ENCODE data around the gene MRC2.
A peak's percentile ranks its signal among the peaks of the same experiment; 100 is the strongest.
"Not testable (repeated sequence)": the region's sequence is repeated elsewhere in the genome, so short reads cannot be mapped to it uniquely, and the experiment has no call there.

MRC2 gene

DNA sequence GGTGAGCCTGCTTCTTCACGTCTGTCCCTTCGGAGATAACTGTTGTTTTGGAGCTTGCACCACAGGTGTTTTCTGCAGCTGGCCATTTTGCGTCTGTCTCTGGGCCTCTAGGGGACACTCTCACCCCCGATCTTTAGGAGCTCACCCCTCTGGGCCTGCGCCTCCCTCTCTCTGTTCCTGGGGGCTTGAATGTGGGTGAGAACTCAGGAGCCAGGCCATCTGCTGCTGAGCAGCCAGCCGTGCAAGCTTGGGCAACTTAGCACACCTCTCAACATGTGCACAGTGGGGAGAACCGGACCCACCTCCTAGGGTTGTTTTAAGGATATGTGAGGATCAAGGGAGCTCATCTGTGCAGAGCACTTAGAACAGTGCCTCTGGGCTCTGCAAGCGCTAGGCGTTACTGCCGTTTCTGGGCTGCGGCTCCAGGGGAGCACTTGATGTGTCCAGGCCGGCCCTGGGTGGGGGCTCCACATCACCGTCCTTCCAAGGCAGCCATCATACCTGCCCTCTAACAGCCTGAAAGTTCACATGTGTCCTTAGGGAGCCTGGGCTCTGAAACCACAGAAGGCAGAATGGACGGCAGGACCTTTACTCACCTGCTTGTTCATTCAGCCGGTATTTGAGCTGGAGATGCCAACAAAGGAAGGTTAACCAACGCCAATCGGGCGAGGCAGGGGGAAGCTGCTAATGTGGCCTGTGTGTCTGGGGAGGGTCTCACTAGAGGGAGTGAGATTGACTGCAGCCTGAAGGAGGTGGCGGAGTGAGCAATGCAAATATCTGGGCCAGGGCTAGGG lies 66.3 kb downstream of the MRC2 start:
- no peak overlapping the region for H3K4me3 ChIP-seq (ENCODE audit: low read depth, low read length)
- no peak overlapping the region for H3K27ac ChIP-seq (ENCODE audit: low read depth, low read length)
- no peaks in the 10 kb centered on the region for H3K4me1 ChIP-seq (ENCODE audit: control insufficient read depth, insufficient read depth, low read length, unreplicated experiment)
- no peaks in the 10 kb centered on the region for H3K27me3 ChIP-seq (ENCODE audit: insufficient read depth, low read length)
- H3K79me2 ChIP-seq (ENCODE audit: control insufficient read depth, insufficient read depth, low read length, unreplicated experiment) = no peaks in the 10 kb centered on the region
- H2AFZ ChIP-seq (ENCODE audit: low read length, unreplicated experiment) = no peak overlapping the region
- H3K36me3 ChIP-seq (ENCODE audit: insufficient read depth, low read length) = peaks cover 9% of the 10 kb centered on the region; the same call in 1 of the 2 replicates

DNA sequence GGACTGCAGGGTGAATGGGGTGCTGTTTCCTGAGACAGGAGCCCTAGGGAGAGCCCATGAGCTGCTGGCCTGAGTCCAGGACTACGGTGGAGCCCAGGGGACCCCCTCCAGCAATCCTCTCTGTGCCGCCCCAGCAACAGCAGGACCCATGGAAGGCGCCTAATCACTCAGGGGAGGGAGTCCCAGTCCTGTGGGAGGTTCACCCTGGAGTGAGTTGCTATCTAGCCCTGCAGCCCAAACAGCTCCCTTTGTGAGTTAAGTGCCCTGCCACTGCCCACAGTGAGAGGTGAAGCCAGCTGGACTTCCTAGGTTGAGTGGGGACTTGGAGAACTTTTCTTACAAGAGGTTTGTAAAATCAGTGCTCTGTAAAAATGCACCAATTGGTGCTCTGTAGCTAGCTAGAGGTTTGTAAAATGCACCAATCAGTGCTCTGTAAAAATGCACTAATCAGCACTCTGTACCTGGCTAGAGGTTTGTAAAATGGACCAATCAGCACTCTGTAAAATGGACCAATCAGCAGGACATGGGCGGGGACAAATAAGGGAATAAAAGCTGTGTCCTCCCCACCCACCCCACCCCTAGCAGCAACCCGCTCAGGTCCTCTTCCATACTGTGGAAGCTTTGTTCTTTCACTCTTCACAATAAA lies 67.7 kb downstream of the MRC2 start:
- not testable (repeated sequence) for H3K27ac ChIP-seq (ENCODE audit: low read depth, low read length); H2AFZ ChIP-seq (ENCODE audit: low read length, unreplicated experiment)

DNA sequence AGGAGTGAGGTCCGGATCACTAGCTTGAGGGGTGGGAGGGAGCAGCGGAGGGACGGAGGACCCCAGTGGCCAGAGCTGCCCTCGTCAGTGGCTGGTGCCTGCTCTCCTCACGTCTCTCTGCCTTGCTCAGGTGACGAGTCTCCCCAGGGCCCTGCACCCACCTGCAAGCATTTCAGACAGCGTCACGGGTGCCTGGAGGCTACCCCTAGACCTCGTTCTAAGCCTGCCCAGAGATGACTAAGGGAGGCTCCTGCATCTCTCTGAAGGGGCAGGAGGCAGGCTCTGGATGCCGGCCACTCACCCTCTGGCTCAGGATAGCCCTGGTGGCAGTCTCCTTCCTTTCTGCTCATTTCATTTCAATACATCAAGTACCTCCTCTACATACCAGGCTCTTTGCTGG lies 68.8 kb downstream of the MRC2 start:
- H3K4me3 ChIP-seq (ENCODE audit: low read depth, low read length) = no peak overlapping the region
- H3K36me3 ChIP-seq (ENCODE audit: insufficient read depth, low read length) = peaks cover 4% of the 10 kb centered on the region; the same call in 1 of the 2 replicates
- no peak overlapping the region for H2AFZ ChIP-seq (ENCODE audit: low read length, unreplicated experiment)
- H3K27me3 ChIP-seq (ENCODE audit: insufficient read depth, low read length) = no peaks in the 10 kb centered on the region
- H3K4me1 ChIP-seq (ENCODE audit: control insufficient read depth, insufficient read depth, low read length, unreplicated experiment) = no peaks in the 10 kb centered on the region
- H3K27ac ChIP-seq (ENCODE audit: low read depth, low read length) = no peak overlapping the region
- H3K79me2 ChIP-seq (ENCODE audit: control insufficient read depth, insufficient read depth, low read length, unreplicated experiment) = no peaks in the 10 kb centered on the region

More for the DNA sequence above, 67.7 kb downstream of the MRC2 start:
- not testable (repeated sequence) for H3K4me3 ChIP-seq (ENCODE audit: low read depth, low read length); H3K27me3 ChIP-seq (ENCODE audit: insufficient read depth, low read length); H3K79me2 ChIP-seq (ENCODE audit: control insufficient read depth, insufficient read depth, low read length, unreplicated experiment); H3K4me1 ChIP-seq (ENCODE audit: control insufficient read depth, insufficient read depth, low read length, unreplicated experiment); H3K36me3 ChIP-seq (ENCODE audit: insufficient read depth, low read length)

DNA sequence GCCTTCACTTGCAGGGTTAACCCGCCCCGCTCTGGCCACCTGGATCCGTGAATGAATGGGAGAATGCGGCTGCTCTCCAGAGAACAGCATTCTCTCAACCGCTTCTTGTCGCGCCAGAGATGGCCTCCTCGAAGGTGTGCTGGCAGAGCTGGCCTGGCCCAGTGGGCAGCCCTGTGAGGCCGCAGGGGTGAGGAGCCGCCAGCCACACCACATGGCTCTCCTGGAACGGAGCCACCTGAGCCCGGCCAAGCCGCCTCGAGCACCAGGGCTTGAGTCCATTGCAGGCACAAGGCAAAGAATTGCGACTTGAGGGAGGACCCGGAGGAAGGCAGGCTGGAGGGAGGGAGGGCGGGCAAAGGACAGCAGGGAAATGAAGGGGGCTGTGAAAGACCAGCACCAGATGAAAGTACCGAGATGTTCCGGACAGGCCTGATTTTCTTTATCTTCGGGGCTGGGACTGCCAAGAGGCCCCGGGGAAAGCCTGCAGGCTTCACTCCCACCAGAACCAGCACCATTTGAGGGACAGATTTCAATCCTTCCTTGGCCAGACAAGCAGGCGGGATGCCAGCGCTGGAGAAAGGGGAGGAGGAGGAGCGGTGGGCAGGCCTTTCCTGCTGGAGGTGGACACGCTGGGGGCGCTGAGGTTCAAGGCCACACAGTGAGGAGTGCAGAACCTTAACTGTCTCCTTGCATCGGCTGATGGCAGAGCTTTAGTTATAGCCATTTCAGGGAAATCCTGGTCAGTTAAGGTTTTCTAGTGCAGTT lies 69.4 kb downstream of the MRC2 start:
- Histone ChIP-seq H3K27me3 (ENCODE audit: insufficient read depth, low read length) (no peaks in the 10 kb centered on the region), H3K79me2 (ENCODE audit: control insufficient read depth, insufficient read depth, low read length, unreplicated experiment) (no peaks in the 10 kb centered on the region), H2AFZ (ENCODE audit: low read length, unreplicated experiment) (no peak overlapping the region), H3K4me1 (ENCODE audit: control insufficient read depth, insufficient read depth, low read length, unreplicated experiment) (no peaks in the 10 kb centered on the region), H3K4me3 (ENCODE audit: low read depth, low read length) (no peak overlapping the region), H3K27ac (ENCODE audit: low read depth, low read length) (no peak overlapping the region), H3K36me3 (ENCODE audit: insufficient read depth, low read length) (0 out of 2 replicates have a peak, but pooled peaks cover 4% of the 10 kb centered on the region)

DNA sequence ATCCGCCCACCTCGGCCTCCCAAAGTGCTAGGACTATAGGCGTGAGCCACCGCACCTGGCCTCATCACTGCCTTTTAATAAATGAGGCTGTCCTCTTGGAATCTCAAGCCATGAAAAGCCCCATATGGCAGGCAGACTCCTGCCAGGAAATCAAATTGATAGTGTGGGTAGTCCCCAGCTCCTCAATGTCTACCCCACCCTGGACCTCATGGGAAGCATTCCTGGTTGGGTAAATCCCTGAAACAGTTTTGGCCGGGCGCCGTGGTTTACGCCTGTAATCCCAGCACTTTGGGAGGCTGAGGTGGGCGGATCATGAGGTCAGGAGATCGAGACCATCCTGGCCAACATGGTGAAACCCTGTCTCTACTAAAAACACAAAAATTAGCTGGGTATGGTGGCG lies 71.0 kb downstream of the MRC2 start:
- not testable (repeated sequence) for H3K4me1 ChIP-seq (ENCODE audit: control insufficient read depth, insufficient read depth, low read length, unreplicated experiment); H2AFZ ChIP-seq (ENCODE audit: low read length, unreplicated experiment); H3K4me3 ChIP-seq (ENCODE audit: low read depth, low read length); H3K79me2 ChIP-seq (ENCODE audit: control insufficient read depth, insufficient read depth, low read length, unreplicated experiment); H3K27ac ChIP-seq (ENCODE audit: low read depth, low read length); H3K36me3 ChIP-seq (ENCODE audit: insufficient read depth, low read length); H3K27me3 ChIP-seq (ENCODE audit: insufficient read depth, low read length)

DNA sequence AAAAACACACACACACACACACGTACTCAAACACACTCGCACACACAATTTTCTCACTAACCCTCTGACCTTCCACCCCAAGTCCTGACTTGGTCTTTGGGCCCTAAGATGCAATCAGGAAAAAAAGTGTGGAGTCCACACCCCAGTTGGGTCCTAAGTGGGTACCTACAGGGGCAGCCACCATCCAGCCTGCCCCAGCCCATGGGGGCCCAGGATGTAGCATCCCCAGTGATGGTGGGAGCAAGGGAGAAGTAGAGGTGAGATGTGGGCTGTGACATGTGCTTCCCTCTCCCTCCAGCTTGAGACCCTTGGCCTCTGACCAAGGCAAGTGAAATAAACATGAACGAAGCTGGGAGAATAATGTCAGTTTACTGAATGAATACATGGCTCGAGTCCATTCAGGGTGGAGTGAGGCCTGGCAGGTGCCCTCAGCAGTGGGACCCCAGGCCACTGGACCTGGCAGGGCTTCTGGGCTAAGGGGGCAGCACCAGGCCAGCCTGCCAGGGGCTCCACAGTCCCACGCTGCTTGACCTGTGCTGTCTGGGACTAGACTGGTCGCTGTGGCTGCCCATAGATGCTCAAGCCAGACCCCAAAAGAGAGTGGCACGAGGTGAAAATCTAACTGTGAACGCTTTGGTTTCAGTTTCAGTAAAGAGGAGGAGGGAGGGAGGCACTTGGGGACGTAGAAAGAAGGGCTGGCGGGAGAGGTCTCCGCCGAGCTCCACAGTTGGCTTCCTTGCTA lies 73.7 kb downstream of the MRC2 start:
- no peak overlapping the region for H3K4me3 ChIP-seq (ENCODE audit: low read depth, low read length)
- no peaks in the 10 kb centered on the region for H3K36me3 ChIP-seq (ENCODE audit: insufficient read depth, low read length)
- peaks cover 22% of the 10 kb centered on the region for H3K4me1 ChIP-seq (ENCODE audit: control insufficient read depth, insufficient read depth, low read length, unreplicated experiment)
- H3K27me3 ChIP-seq (ENCODE audit: insufficient read depth, low read length) = no peaks in the 10 kb centered on the region
- no peak overlapping the region for H3K27ac ChIP-seq (ENCODE audit: low read depth, low read length)
- H2AFZ ChIP-seq (ENCODE audit: low read length, unreplicated experiment) = no peak overlapping the region
- H3K79me2 ChIP-seq (ENCODE audit: control insufficient read depth, insufficient read depth, low read length, unreplicated experiment) = peaks cover 10% of the 10 kb centered on the region

DNA sequence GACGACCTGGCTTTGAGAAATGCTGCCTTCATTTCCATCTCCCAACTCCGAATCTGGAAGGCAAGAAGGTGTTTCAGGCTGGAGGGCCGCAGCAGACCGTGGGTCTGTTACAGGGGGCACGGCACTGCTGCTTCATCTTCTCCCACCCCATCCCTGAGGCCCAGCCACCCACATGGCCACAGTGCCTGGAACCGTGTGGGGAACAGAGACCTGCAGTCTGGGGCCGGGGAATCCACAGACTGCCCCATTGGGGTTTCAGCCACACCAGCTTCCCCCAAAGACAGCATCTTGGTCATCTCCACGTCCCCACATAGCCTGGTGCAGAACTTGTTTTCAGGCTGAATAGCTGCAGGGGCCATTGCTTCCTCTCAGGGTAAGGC lies 74.2 kb downstream of the MRC2 start:
- no peak overlapping the region for H2AFZ ChIP-seq (ENCODE audit: low read length, unreplicated experiment)
- H3K79me2 ChIP-seq (ENCODE audit: control insufficient read depth, insufficient read depth, low read length, unreplicated experiment) = peaks cover 10% of the 10 kb centered on the region
- no peak overlapping the region for H3K27ac ChIP-seq (ENCODE audit: low read depth, low read length)
- H3K36me3 ChIP-seq (ENCODE audit: insufficient read depth, low read length) = no peaks in the 10 kb centered on the region
- no peaks in the 10 kb centered on the region for H3K27me3 ChIP-seq (ENCODE audit: insufficient read depth, low read length)
- peaks cover 24% of the 10 kb centered on the region for H3K4me1 ChIP-seq (ENCODE audit: control insufficient read depth, insufficient read depth, low read length, unreplicated experiment)
- H3K4me3 ChIP-seq (ENCODE audit: low read depth, low read length) = no peak overlapping the region

DNA sequence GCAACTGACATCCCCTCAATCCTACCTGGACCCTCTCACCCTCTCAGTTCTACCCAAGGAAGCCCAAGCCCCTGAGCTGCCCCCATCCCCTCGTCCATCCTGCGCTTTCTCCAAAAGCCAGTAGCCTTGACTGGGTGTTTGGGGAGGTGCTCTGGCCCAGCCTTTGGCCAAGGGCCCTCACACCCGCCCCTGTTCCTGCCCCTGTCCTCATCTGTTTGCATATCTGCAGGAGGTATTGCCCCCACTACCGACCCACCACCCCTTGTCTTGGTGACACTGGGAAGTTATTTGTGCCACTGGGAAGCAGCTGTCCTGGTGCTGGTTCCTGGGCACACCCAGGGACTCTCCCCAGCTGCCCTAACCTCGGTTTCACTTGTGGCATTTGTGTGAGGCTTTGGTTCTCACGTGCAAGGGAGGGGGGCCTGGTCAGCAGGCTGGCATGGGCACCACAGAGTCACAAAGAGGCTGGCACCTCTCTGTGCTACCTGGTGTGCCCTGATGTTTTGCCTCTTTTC lies 75.3 kb downstream of the MRC2 start:
- Histone ChIP-seq H3K4me3 (ENCODE audit: low read depth, low read length) (peak overlapping the region; percentile 85), H3K79me2 (ENCODE audit: control insufficient read depth, insufficient read depth, low read length, unreplicated experiment) (peaks cover 10% of the 10 kb centered on the region), H3K27ac (ENCODE audit: low read depth, low read length) (peak overlapping the region; percentile 84; the same call in 1 of the 2 replicates), H2AFZ (ENCODE audit: low read length, unreplicated experiment) (no peak overlapping the region), H3K4me1 (ENCODE audit: control insufficient read depth, insufficient read depth, low read length, unreplicated experiment) (peaks cover 24% of the 10 kb centered on the region), H3K36me3 (ENCODE audit: insufficient read depth, low read length) (no peaks in the 10 kb centered on the region), H3K27me3 (ENCODE audit: insufficient read depth, low read length) (no peaks in the 10 kb centered on the region)

DNA sequence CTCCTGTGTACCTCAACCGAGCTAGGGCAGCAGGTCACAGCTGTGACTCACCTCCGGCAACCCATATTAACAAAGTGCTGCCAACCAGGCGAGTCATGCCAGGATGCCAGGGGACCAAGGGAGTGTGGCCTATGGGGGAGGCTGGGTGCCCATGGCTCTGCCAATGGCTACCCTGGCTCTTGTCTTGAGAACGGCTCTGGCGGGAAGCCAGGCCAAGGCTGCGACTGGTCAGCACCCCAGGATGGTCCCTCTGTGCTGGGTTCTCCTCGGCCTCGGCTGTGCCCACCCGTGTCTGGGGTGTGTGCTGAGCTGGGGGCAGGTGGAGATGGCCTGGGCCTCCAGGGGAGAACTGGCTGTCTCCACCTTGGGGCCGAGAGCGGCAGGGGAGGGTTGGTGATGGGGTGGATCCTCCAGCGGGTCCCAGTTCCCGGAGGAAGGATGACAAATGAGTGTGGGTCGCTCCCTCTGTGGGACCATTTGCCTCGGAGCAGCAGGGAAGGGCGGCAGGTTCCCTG lies 75.8 kb downstream of the MRC2 start:
- Histone ChIP-seq H3K27me3 (ENCODE audit: insufficient read depth, low read length) (no peaks in the 10 kb centered on the region), H3K4me3 (ENCODE audit: low read depth, low read length) (peak overlapping the region; percentile 85), H3K36me3 (ENCODE audit: insufficient read depth, low read length) (no peaks in the 10 kb centered on the region), H2AFZ (ENCODE audit: low read length, unreplicated experiment) (peak overlapping the region; percentile 20), H3K4me1 (ENCODE audit: control insufficient read depth, insufficient read depth, low read length, unreplicated experiment) (peaks cover 24% of the 10 kb centered on the region), H3K27ac (ENCODE audit: low read depth, low read length) (peak overlapping the region; percentile 84), H3K79me2 (ENCODE audit: control insufficient read depth, insufficient read depth, low read length, unreplicated experiment) (peaks cover 10% of the 10 kb centered on the region)

All from ACC112 (cell line).